WTC11 (cell line): Measurements from ENCODE around the gene TREM1.

Experiments
- CTCF ChIP-seq: fragments of 200-600 bp; IDR thresholded peaks from 2 replicates; pipeline ENCODE4 v1.8.0; 2022; ENCODE audit warnings: antibody characterized with exemption
- FOXJ3 ChIP-seq: sonication (generic); formaldehyde crosslinking; IDR thresholded peaks from 2 replicates; pipeline ENCODE4 v1.9.0; 2021; ENCODE audit warnings: missing genetic modification reagents, mild to moderate bottlenecking, borderline replicate concordance
- MAX ChIP-seq: sonication (generic); formaldehyde crosslinking; IDR thresholded peaks from 2 replicates; pipeline ENCODE4 v1.8.0; 2022; ENCODE audit warnings: mild to moderate bottlenecking, missing genetic modification reagents
- NR3C1 ChIP-seq: sonication (generic); formaldehyde crosslinking; conservative IDR thresholded peaks from 2 replicates; pipeline ENCODE4 v1.8.1; 2023; ENCODE audit warnings: low read depth, mild to moderate bottlenecking, missing genetic modification reagents
- PREB ChIP-seq: sonication (generic); formaldehyde crosslinking; IDR thresholded peaks from 2 replicates; pipeline ENCODE4 v1.8.1; 2022; ENCODE audit warnings: mild to moderate bottlenecking, missing genetic modification reagents, moderate library complexity, borderline replicate concordance
- SMAD3 ChIP-seq: sonication (generic); formaldehyde crosslinking; IDR thresholded peaks from 2 replicates; pipeline ENCODE4 v1.8.0; 2022; ENCODE audit warnings: missing genetic modification reagents, mild to moderate bottlenecking, borderline replicate concordance
- SMAD4 ChIP-seq: sonication (generic); formaldehyde crosslinking; IDR thresholded peaks from 2 replicates; pipeline ENCODE4 v1.8.0; 2022; ENCODE audit warnings: mild to moderate bottlenecking, missing genetic modification reagents
- ZNF232 ChIP-seq: sonication (generic); formaldehyde crosslinking; IDR thresholded peaks from 2 replicates; pipeline ENCODE4 v1.8.0; 2022; ENCODE audit warnings: mild to moderate bottlenecking, missing genetic modification reagents
- ZNF423 ChIP-seq: fragments of 250-450 bp; sonication (Bioruptor Pico); IDR thresholded peaks from 2 replicates; pipeline ENCODE4 v2.1.2; 2022; ENCODE audit warnings: mild to moderate bottlenecking, moderate library complexity
- ZNF671 ChIP-seq: fragments of 250-450 bp; sonication (Bioruptor Pico); IDR thresholded peaks from 2 replicates; pipeline ENCODE4 v1.8.0; 2021; ENCODE audit warnings: mild to moderate bottlenecking
- TF ChIP-seq, protein P1 (sequence below): sonication (generic); formaldehyde crosslinking; IDR thresholded peaks from 2 replicates; pipeline ENCODE4 v1.8.0; 2023; ENCODE audit warnings: missing genetic modification reagents
- TF ChIP-seq, protein P2 (sequence below): sonication (generic); formaldehyde crosslinking; IDR thresholded peaks from 2 replicates; pipeline ENCODE4 v1.8.1; 2023; ENCODE audit warnings: mild to moderate bottlenecking, missing genetic modification reagents, moderate library complexity
- TF ChIP-seq, protein P3 (sequence below): sonication (generic); formaldehyde crosslinking; conservative IDR thresholded peaks from 2 replicates; pipeline ENCODE4 v1.8.1; 2022; ENCODE audit warnings: mild to moderate bottlenecking, missing genetic modification reagents

- TF ChIP-seq ZNF423 (CRISPR knock-in tag) = no peak
- TF ChIP-seq CTCF = no peak
- no peak for TF ChIP-seq PREB (CRISPR knock-in tag)
- no peak for TF ChIP-seq NR3C1
- no peak for TF ChIP-seq SMAD4 (CRISPR knock-in tag)
- TF ChIP-seq ZNF232 = no peak
- TF ChIP-seq ZNF671 = no peak
- TF ChIP-seq, protein P1, sequence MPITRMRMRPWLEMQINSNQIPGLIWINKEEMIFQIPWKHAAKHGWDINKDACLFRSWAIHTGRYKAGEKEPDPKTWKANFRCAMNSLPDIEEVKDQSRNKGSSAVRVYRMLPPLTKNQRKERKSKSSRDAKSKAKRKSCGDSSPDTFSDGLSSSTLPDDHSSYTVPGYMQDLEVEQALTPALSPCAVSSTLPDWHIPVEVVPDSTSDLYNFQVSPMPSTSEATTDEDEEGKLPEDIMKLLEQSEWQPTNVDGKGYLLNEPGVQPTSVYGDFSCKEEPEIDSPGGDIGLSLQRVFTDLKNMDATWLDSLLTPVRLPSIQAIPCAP (CRISPR knock-in tag) = no peak
- TF ChIP-seq MAX (CRISPR knock-in tag) = no peak
- TF ChIP-seq FOXJ3 (CRISPR knock-in tag) = no peak
- TF ChIP-seq, protein P2, sequence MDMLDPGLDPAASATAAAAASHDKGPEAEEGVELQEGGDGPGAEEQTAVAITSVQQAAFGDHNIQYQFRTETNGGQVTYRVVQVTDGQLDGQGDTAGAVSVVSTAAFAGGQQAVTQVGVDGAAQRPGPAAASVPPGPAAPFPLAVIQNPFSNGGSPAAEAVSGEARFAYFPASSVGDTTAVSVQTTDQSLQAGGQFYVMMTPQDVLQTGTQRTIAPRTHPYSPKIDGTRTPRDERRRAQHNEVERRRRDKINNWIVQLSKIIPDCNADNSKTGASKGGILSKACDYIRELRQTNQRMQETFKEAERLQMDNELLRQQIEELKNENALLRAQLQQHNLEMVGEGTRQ (CRISPR knock-in tag) = no peak
- TF ChIP-seq, protein P3, sequence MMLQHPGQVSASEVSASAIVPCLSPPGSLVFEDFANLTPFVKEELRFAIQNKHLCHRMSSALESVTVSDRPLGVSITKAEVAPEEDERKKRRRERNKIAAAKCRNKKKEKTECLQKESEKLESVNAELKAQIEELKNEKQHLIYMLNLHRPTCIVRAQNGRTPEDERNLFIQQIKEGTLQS (CRISPR knock-in tag) = no peak
- TF ChIP-seq SMAD3 (CRISPR knock-in tag) = no peak
These were observed 24.1 kb downstream of the TREM1 start for GRCh38 chr6:41262401-41262800.
